Daoy (cell line): Measurements from ENCODE around the gene ARHGEF17. TPM values are rescaled to one million over a fixed set of nuclear protein-coding genes. Genes with fewer than 3 reads are reported as not detected.

ENCODE experiments used
- DNase-seq: peaks from one replicate; pipeline ENCODE4 v3.0.0-alpha.2; 2015; ENCODE audit warnings: low read depth
- total RNA-seq: library from RNA; depleted of rRNA; stranded (reverse); fragments of >200 nt; shearing (Covaris generic); gene quantifications from 2 replicates; pipeline ENCODE4 v1.2.3, GENCODE V29; 2014

Gene ARHGEF17
- total RNA-seq, 1 experiment from 2014 or later: 4.7 TPM

- peak; percentile 57 for DNase-seq
These were observed 6.3 kb downstream of the ARHGEF17 start for GRCh38 chr11:73314117-73314961.

GRCh38 chr11:73315293-73316020 is 7.4 kb downstream of the ARHGEF17 start:
- no peak for DNase-seq

- DNase-seq: no peak
These were observed 8.3 kb downstream of the ARHGEF17 start for GRCh38 chr11:73316422-73316821.

GRCh38 chr11:73317373-73317772 is 9.3 kb downstream of the ARHGEF17 start:
- no peak for DNase-seq

GRCh38 chr11:73317803-73318202 is 9.7 kb downstream of the ARHGEF17 start:
- DNase-seq: no peak

GRCh38 chr11:73318501-73319011 is 10.5 kb downstream of the ARHGEF17 start:
- DNase-seq: no peak

- DNase-seq: no peak
These were observed 12.9 kb downstream of the ARHGEF17 start for GRCh38 chr11:73320763-73321603.

GRCh38 chr11:73321604-73322381 is 13.7 kb downstream of the ARHGEF17 start:
- DNase-seq: peak; percentile 76

GRCh38 chr11:73322382-73323306 is 14.6 kb downstream of the ARHGEF17 start:
- DNase-seq: peak; percentile 51

- DNase-seq: peak; percentile 62
These were observed 15.4 kb downstream of the ARHGEF17 start for GRCh38 chr11:73323464-73323863.

GRCh38 chr11:73324116-73324515 is 16.0 kb downstream of the ARHGEF17 start:
- DNase-seq: no peak

GRCh38 chr11:73324665-73325035 is 16.6 kb downstream of the ARHGEF17 start:
- no peak for DNase-seq

GRCh38 chr11:73325036-73325981 is 17.2 kb downstream of the ARHGEF17 start:
- no peak for DNase-seq

- peak; percentile 79 for DNase-seq
These were observed 19.1 kb downstream of the ARHGEF17 start for GRCh38 chr11:73326929-73327811.

GRCh38 chr11:73327812-73328364 is 19.8 kb downstream of the ARHGEF17 start:
- no peak for DNase-seq

GRCh38 chr11:73330569-73331093 is 22.6 kb downstream of the ARHGEF17 start:
- no peak for DNase-seq
